Esophagus squamous epithelium (tissue), 5 donors: ENCODE results near the gene PIEZO1. TPM values are rescaled to one million over a fixed set of nuclear protein-coding genes. Genes with fewer than 3 reads are reported as not detected.
A peak's percentile ranks its signal among the peaks of the same experiment; 100 is the strongest.

ENCODE experiments used
- DNase-seq: peaks from one replicate; lab custom pipeline; 2025; lab: John Stamatoyannopoulos, UW
- H3K27ac ChIP-seq, 4 donors: fragments of 200-600 bp; sonication (generic); one replicate each; pipeline ENCODE4 v1.5.1; 2016 to 2019; ENCODE audit warnings: mild to moderate bottlenecking in 1 of 4
- H3K27me3 ChIP-seq, 4 donors: fragments of 200-600 bp; sonication (generic); 1 replicate in 3 of 4; 2 replicates in 1 of 4; pipeline versions ENCODE4 v1.5.1 to v1.6.0; 2017 to 2021; ENCODE audit warnings: antibody characterized with exemption in 1 of 4
- H3K36me3 ChIP-seq, 3 donors: fragments of 200-600 bp; sonication (generic); one replicate each; pipeline ENCODE4 v1.5.1; 2016 to 2019
- H3K4me1 ChIP-seq, 3 donors: fragments of 200-600 bp; sonication (generic); one replicate each; pipeline ENCODE4 v1.5.1; 2017 to 2019
- H3K4me3 ChIP-seq, 4 donors: fragments of 200-600 bp; sonication (generic); 1 replicate in 3 of 4; 2 replicates in 1 of 4; pipeline ENCODE4 v1.5.1; 2016 to 2019; ENCODE audit warnings: mild to moderate bottlenecking in 2 of 4, moderate library complexity in 1 of 4
- H3K9me3 ChIP-seq, 3 donors: fragments of 200-600 bp; sonication (generic); one replicate each; pipeline ENCODE4 v1.5.1; 2016 to 2019
- POLR2A ChIP-seq, 4 donors: fragments of 450-650 bp; IDR thresholded peaks; one replicate each; pipeline ENCODE4 v1.6.1; 2017; ENCODE audit warnings: antibody characterized with exemption in 4 of 4, mild to moderate bottlenecking in 4 of 4, moderate library complexity in 3 of 4
- WGBS, 2 donors: methylation state at CpG; one replicate each; pipeline ENCODE4 v1.1.5; 2018; 5-methylcytosine and 5-hydroxymethylcytosine counted together
- intact Hi-C: fragments of 100-400 bp; cut with DNase I; formaldehyde crosslinking; loops from one replicate; pipeline ENCODE4 v1.15.0; 2022
- total RNA-seq, 4 donors: library from RNA; depleted of rRNA; stranded (reverse); fragments of >200 nt; gene quantifications; one replicate each; pipeline ENCODE4 v1.1.0, GENCODE V29; 2016
- TF ChIP-seq, protein P1 (sequence below), 6 experiments: fragments of 450-650 bp in 4 of 6; fragments of 200-600 bp in 2 of 6; sonication (generic) in 2 of 6; IDR thresholded peaks; one replicate each; pipeline ENCODE4 v1.5.1; 2016 to 2019; ENCODE audit warnings: antibody characterized with exemption in 6 of 6, mild to moderate bottlenecking in 4 of 6, moderate library complexity in 4 of 6
- donor health status: DM: yes; HTN: yes; CAD: no.

PIEZO1 gene
- total RNA-seq, 4 donors from 2014 or later, result 46.0 to 131 (median 103) TPM

DNA sequence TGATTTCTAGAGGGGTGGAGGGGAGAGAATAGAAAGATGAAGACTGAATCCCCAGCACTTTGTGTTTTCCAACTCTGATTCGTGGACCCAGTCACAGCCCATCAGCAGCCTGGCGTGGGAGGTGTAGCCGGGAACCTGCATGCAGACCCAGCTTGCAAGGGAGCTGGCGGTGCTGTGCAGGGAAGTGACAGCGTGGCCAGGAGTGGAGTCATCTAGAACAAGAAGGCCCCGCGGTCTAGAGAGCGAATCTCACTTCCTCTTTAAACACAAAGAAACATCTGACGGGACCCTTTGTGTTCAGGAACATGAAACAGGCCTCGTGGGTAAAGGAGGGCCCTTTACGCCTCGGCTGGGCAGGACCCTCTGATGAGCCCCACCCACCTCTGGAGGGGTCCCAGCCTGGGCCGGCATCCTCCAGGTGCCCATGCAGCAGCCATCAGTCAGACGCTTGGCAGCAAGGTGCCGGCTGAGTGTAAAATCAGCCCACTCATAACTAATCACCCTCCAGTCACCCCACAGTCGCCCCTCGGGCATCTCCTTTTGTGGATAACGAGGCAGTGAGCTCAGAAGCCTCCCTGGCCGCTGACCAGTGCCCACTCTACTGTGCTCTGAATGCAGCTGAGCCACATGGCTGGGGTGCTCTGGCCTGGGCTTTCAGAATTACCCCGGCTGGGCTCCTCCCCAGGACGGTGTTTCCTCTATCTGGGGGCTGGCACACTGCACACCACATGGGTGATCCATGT is 103.1 kb downstream of the PIEZO1 start:
- peaks cover 7 to 96% (median 10%) of the 10 kb centered on the region in 4 donors for H3K27me3 ChIP-seq
- H3K27ac ChIP-seq, result peak overlapping the region in 3 of 4 donors; percentile 33 to 81 (median 77)
- peak in 1 of 4 donors; percentile 46 for TF ChIP-seq POLR2A (IDR thresholded peaks at IDR 0.05)
- TF ChIP-seq, protein P1, sequence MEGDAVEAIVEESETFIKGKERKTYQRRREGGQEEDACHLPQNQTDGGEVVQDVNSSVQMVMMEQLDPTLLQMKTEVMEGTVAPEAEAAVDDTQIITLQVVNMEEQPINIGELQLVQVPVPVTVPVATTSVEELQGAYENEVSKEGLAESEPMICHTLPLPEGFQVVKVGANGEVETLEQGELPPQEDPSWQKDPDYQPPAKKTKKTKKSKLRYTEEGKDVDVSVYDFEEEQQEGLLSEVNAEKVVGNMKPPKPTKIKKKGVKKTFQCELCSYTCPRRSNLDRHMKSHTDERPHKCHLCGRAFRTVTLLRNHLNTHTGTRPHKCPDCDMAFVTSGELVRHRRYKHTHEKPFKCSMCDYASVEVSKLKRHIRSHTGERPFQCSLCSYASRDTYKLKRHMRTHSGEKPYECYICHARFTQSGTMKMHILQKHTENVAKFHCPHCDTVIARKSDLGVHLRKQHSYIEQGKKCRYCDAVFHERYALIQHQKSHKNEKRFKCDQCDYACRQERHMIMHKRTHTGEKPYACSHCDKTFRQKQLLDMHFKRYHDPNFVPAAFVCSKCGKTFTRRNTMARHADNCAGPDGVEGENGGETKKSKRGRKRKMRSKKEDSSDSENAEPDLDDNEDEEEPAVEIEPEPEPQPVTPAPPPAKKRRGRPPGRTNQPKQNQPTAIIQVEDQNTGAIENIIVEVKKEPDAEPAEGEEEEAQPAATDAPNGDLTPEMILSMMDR (IDR thresholded peaks at IDR 0.05), result no peak
- H3K36me3 ChIP-seq, result no peaks in the 10 kb centered on the region
- intact Hi-C loops, result no loop called here
- 14 to 36% methylated on average over 9 to 12 of the region's 21 CpGs for WGBS, 2 donors
- DNase-seq, result peak; percentile 80
- H3K4me1 ChIP-seq, result peaks cover 18 to 44% (median 26%) of the 10 kb centered on the region in 3 donors
- no peaks in the 10 kb centered on the region for H3K9me3 ChIP-seq
- H3K4me3 ChIP-seq, result peak overlapping the region in 1 of 4 donors; percentile 26

DNA sequence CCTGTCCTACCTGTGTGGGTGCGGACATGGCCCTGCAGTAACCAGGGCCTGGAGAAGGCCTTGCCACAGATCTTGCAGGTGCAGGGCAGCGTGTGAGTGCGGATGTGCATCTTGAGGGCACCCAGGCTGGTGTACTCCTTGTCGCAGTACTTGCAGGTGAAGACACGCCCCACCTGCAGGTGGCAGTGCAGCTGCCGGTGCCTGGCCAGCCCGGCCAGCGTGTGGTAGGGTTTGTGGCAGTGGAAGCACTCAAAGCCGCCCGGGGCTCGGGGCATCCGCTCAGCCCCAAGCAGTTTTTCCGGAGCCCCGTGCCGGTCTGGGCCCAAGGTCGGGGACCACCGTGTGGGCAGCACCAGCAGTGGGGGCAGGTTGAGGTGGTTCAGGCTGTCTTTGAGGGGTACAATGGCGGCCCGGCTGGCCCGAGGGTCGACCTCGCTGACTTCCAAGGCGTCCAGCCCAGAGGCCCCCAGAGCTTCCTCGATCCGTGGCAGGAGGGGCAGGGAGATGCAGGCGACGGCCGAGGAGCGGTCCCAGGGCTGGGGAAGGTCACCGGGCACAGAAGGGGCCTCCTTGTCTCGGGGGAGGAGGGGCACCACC is 103.8 kb downstream of the PIEZO1 start:
- 50% methylated on average over 1 of the region's 31 CpGs; no CpG with 5 or more reads in 1 of the 2 donors for WGBS, 2 donors
- Histone ChIP-seq H3K27me3 (peaks cover 7 to 91% (median 10%) of the 10 kb centered on the region in 4 donors), H3K9me3 (no peaks in the 10 kb centered on the region), H3K27ac (peak overlapping the region in 2 of 4 donors; percentile 77 to 79), H3K4me1 (peaks cover 13 to 37% (median 19%) of the 10 kb centered on the region in 3 donors), H3K4me3 (peak overlapping the region in 1 of 4 donors; percentile 26), H3K36me3 (no peaks in the 10 kb centered on the region)
- DNase-seq, result no peak
- intact Hi-C loops, result no loop called here
- TF ChIP-seq POLR2A (IDR thresholded peaks at IDR 0.05), result no peak
- TF ChIP-seq, protein P1 (IDR thresholded peaks at IDR 0.05), result peak in 5 of 6 experiments; percentile 24 to 64 (median 36)

DNA sequence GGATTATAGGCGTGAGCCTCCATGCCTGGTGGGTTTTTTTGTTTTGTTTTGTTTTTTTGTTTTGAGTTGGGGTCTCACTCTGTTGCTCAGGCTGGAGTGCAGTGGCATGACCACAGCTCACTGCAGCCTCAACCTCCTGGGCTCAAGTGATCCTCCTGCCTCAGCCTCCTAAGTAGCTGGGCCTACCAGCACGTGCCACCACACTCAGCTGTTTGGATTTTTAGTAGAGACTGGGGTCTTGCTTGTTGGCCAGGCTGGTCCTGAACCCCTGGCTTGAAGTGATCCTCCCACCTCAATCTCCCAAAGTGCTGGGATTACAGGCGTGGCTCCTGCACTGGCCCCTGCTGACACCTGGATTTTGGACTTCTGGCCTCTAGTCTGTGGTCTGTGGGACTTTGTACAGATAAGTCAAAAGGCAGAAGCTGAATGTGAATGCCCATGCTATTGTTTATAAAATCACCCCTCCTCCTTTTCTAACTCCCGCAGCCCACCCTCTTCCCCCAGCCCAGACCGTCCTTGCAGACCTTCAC is 104.4 kb downstream of the PIEZO1 start:
- DNase-seq, result no peak
- Histone ChIP-seq H3K27ac (no peak overlapping the region), H3K4me3 (no peak overlapping the region), H3K36me3 (no peaks in the 10 kb centered on the region), H3K27me3 (peaks cover 5 to 86% (median 8%) of the 10 kb centered on the region in 4 donors), H3K9me3 (no peaks in the 10 kb centered on the region), H3K4me1 (peaks cover 7 to 31% (median 13%) of the 10 kb centered on the region in 3 donors)
- 65 to 78% methylated on average over 3 to 5 of the region's 5 CpGs for WGBS, 2 donors
- TF ChIP-seq, protein P1 (IDR thresholded peaks at IDR 0.05), result no peak
- TF ChIP-seq POLR2A (IDR thresholded peaks at IDR 0.05), result no peak
- intact Hi-C loops, result no loop called here

DNA sequence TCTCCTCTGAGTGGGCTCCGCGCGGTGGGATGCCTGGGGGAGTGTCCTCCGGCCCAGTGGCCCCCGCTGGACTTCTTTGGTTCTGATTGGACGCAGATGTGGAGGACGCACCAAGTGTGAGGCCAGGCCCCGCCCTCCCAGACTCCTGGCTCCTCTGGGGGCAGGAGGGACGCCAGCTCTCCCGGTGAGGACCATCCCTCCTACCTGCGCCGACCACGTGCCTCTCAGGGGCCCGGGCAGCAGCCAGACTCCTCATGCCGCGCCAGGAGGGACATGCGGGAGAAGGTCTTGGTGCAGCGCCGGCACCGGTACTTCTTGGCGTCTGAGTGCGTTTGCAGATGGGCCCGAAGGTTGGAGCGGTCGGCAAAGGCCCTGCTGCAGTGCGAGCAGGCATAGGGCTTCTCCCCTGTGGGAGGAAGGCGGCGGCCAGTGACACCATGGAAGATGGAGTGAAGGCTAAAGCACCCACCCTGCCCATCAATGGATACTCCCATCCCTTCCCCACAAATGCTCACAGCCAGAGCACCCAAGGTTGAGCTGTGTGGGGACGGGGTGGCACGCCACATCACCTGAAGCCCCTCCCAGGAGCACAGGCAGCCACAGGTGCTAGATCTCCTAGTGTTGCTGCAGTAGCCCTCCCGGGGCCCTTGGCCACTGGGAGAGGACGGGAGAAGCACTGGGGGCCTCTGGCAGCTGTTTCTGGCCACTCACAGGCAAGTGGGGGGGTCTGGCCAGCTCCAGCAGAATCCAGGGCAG is 106.6 kb downstream of the PIEZO1 start:
- WGBS, 2 donors, result 65 to 75% methylated on average over 2 of the region's 32 CpGs
- DNase-seq, result no peak
- peaks cover 0 to 5% (median 0%) of the 10 kb centered on the region in 3 donors for H3K36me3 ChIP-seq
- no peak overlapping the region for H3K27ac ChIP-seq
- H3K27me3 ChIP-seq, result peaks cover 0 to 64% (median 0%) of the 10 kb centered on the region in 4 donors
- peaks cover 0 to 18% (median 3%) of the 10 kb centered on the region in 3 donors for H3K4me1 ChIP-seq
- intact Hi-C loops, result no loop called here
- TF ChIP-seq, protein P1 (IDR thresholded peaks at IDR 0.05), result no peak
- TF ChIP-seq POLR2A (IDR thresholded peaks at IDR 0.05), result no peak
- H3K4me3 ChIP-seq, result no peak overlapping the region
- H3K9me3 ChIP-seq, result no peaks in the 10 kb centered on the region
